Cardiac muscle cell (in vitro differentiated cells and primary cell): ENCODE data around the gene ITGAE. TPM values are rescaled to one million over a fixed set of nuclear protein-coding genes. Genes with fewer than 3 reads are reported as not detected.
A peak's percentile ranks its signal among the peaks of the same experiment; 100 is the strongest.

ENCODE experiments used
- DNase-seq, 2 donors: peaks; one replicate each; pipeline versions ENCODE4 v3.0.0 to v3.0.0-alpha.2; 2010 to 2017; ENCODE audit warnings: low read depth in 1 of 2, low spot score in 1 of 2
- H3K27ac ChIP-seq: fragments of 200-600 bp; sonication (generic); 2 replicates; pipeline ENCODE4 v1.5.1; 2016
- H3K27me3 ChIP-seq: fragments of 200-600 bp; sonication (generic); 2 replicates; pipeline ENCODE4 v1.6.0; 2016; ENCODE audit warnings: control low read depth
- H3K36me3 ChIP-seq: fragments of 200-600 bp; sonication (generic); 2 replicates; pipeline ENCODE4 v1.5.1; 2016; ENCODE audit warnings: control low read depth
- H3K4me1 ChIP-seq: fragments of 200-600 bp; sonication (generic); 2 replicates; pipeline ENCODE4 v1.8.1; 2017; ENCODE audit warnings: low read depth, mild to moderate bottlenecking, mixed run types
- H3K4me3 ChIP-seq: fragments of 200-600 bp; sonication (generic); 2 replicates; pipeline ENCODE4 v1.5.1; 2016; ENCODE audit warnings: mild to moderate bottlenecking
- H3K9me3 ChIP-seq: fragments of 200-600 bp; sonication (generic); 2 replicates; pipeline ENCODE4 v1.5.1; 2017; ENCODE audit warnings: low read depth, mild to moderate bottlenecking, control low read depth
- CTCF ChIP-seq: IDR thresholded peaks from 2 replicates; pipeline ENCODE4 v1.5.1; 2012; ENCODE audit warnings: low read depth, mild to moderate bottlenecking, low read length
- polyA plus RNA-seq: library from polyadenylated mRNA; unstranded; fragments of >200 nt; fragmentation: Nextera tagmentation; extraction: Ambion mirVana; gene quantifications from 2 replicates; pipeline ENCODE4 v1.2.1, GENCODE V29; 2016
- total RNA-seq: library from RNA; depleted of rRNA; stranded (reverse); fragments of >200 nt; gene quantifications from 2 replicates; pipeline ENCODE4 v1.2.3, GENCODE V29; 2016

The ITGAE gene
- total and polyA plus RNA-seq, 2 experiments from 2014 or later: 15.6 to 86.6 TPM

- DNase-seq: peak in 1 of 2 donors; percentile 29
- Histone ChIP-seq H3K36me3 (no peaks in the 10 kb centered on the region), H3K9me3 (no peaks in the 10 kb centered on the region), H3K4me3 (no peak overlapping the region), H3K4me1 (no peaks in the 10 kb centered on the region), H3K27ac (no peak overlapping the region), H3K27me3 (no peaks in the 10 kb centered on the region)
- no peak for TF ChIP-seq CTCF
Observed at GRCh38 chr17:3773511-3773910, 27.5 kb downstream of the ITGAE start.

- H3K27me3 ChIP-seq: no peaks in the 10 kb centered on the region
- H3K36me3 ChIP-seq: no peaks in the 10 kb centered on the region
- no peak for TF ChIP-seq CTCF
- no peaks in the 10 kb centered on the region for H3K9me3 ChIP-seq
- H3K4me3 ChIP-seq: no peak overlapping the region
- no peak for DNase-seq
- no peaks in the 10 kb centered on the region for H3K4me1 ChIP-seq
- no peak overlapping the region for H3K27ac ChIP-seq
Observed at GRCh38 chr17:3772764-3773163, 28.2 kb downstream of the ITGAE start.

GRCh38 chr17:3771140-3771539, 29.8 kb downstream of the ITGAE start:
- H3K4me1 ChIP-seq: no peaks in the 10 kb centered on the region
- no peaks in the 10 kb centered on the region for H3K27me3 ChIP-seq
- no peaks in the 10 kb centered on the region for H3K9me3 ChIP-seq
- TF ChIP-seq CTCF: no peak
- H3K27ac ChIP-seq: no peak overlapping the region
- H3K4me3 ChIP-seq: no peak overlapping the region
- H3K36me3 ChIP-seq: no peaks in the 10 kb centered on the region
- no peak for DNase-seq

GRCh38 chr17:3770466-3770865, 30.5 kb downstream of the ITGAE start:
- DNase-seq: no peak
- Histone ChIP-seq H3K36me3 (no peaks in the 10 kb centered on the region), H3K9me3 (no peaks in the 10 kb centered on the region), H3K4me1 (no peaks in the 10 kb centered on the region), H3K27ac (no peak overlapping the region), H3K4me3 (no peak overlapping the region), H3K27me3 (no peaks in the 10 kb centered on the region)
- TF ChIP-seq CTCF: no peak

GRCh38 chr17:3768769-3769168, 32.2 kb downstream of the ITGAE start:
- TF ChIP-seq CTCF: no peak
- no peak overlapping the region for H3K27ac ChIP-seq
- H3K4me3 ChIP-seq: no peak overlapping the region
- DNase-seq: no peak
- no peaks in the 10 kb centered on the region for H3K27me3 ChIP-seq
- no peaks in the 10 kb centered on the region for H3K36me3 ChIP-seq
- H3K4me1 ChIP-seq: no peaks in the 10 kb centered on the region
- H3K9me3 ChIP-seq: no peaks in the 10 kb centered on the region

- Histone ChIP-seq H3K4me1 (no peaks in the 10 kb centered on the region), H3K27ac (no peak overlapping the region), H3K9me3 (no peaks in the 10 kb centered on the region), H3K36me3 (no peaks in the 10 kb centered on the region), H3K4me3 (no peak overlapping the region), H3K27me3 (no peaks in the 10 kb centered on the region)
- no peak for DNase-seq
- TF ChIP-seq CTCF: no peak
Observed at GRCh38 chr17:3768341-3768740, 32.6 kb downstream of the ITGAE start.
